K562 (cell line): Measurements from ENCODE around the gene VAMP4. TPM values are rescaled to one million over a fixed set of nuclear protein-coding genes. Genes with fewer than 3 reads are reported as not detected.

Experiments used
- ATAC-seq: fragments of 200-7000 bp; cut with Tn5 transposase; 3 replicates; pipeline ENCODE4 v1.9.1; 2020; ENCODE audit warnings: moderate library complexity
- BruUV-seq: library from RNA; stranded (reverse); fragments of 400-500 nt; replicated peaks from 2 replicates; lab custom pipeline; 2021; lab: Mats Ljungman, UMichigan
- CTCF ChIA-PET: fragments of 300-600 bp; formaldehyde crosslinking; extraction: SDS; loops from one replicate; lab custom pipeline; 2021; ENCODE audit warnings: low intra/inter-chr PET ratio; lab: Yijun Ruan, JAX
- POLR2A ChIA-PET: fragments of 300-600, 350-650 bp; sonication (Branson Sonifier 250); formaldehyde crosslinking; extraction: SDS; loops from one replicate; lab custom pipeline; 2021; ENCODE audit warnings: antibody characterized with exemption, inconsistent platforms; lab: Yijun Ruan, JAX
- DNase-seq, 4 experiments: peaks; one replicate each; pipeline versions ENCODE4 v3.0.0 to v3.0.0-alpha.2; 2011 to 2018; ENCODE audit warnings: low spot score in 3 of 4, mixed read lengths in 3 of 4; ENCODE audit errors: extremely low read depth in 1 of 4
- FAIRE-seq: peaks from 2 replicates; lab custom pipeline; 2011; peaks lifted over from hg19 to GRCh38; lab: Jason Lieb, UNC
- H2AFZ ChIP-seq: 2 replicates; pipeline ENCODE4 v1.6.0; 2011; ENCODE audit warnings: low read depth, low read length, control low read depth, inconsistent platforms
- H3K27ac ChIP-seq: fragments of 200-600 bp; 3 replicates; pipeline ENCODE4 v1.8.0; 2011; ENCODE audit warnings: low read depth, mild to moderate bottlenecking, control low read depth, inconsistent platforms, low read length, moderate library complexity, mixed read lengths; ENCODE audit errors: extremely low read depth
- H3K27me3 ChIP-seq, 2 experiments: fragments of 300-600 bp in 1 of 2; 2 replicates in 1 of 2; 3 replicates in 1 of 2; pipeline versions ENCODE4 v1.6.0 to v1.8.0; 2011; ENCODE audit warnings: inconsistent platforms in 2 of 2, low read length in 2 of 2, mild to moderate bottlenecking in 1 of 2, mixed read lengths in 1 of 2, moderate library complexity in 1 of 2; ENCODE audit not compliant: control insufficient read depth in 2 of 2, insufficient read depth in 2 of 2
- H3K36me3 ChIP-seq: fragments of 300-600 bp; 3 replicates; pipeline ENCODE4 v1.8.0; 2011; ENCODE audit warnings: mild to moderate bottlenecking, low read length, inconsistent platforms; ENCODE audit not compliant: control insufficient read depth, insufficient read depth
- H3K4me1 ChIP-seq, 2 experiments: fragments of 200-600 bp in 1 of 2; replicated peaks in 1 of 2; 2 replicates in 1 of 2; 3 replicates in 1 of 2; pipeline versions ENCODE4 v1.5.1 to v1.8.0; 2011; ENCODE audit warnings: inconsistent platforms in 2 of 2, low read length in 2 of 2, mild to moderate bottlenecking in 1 of 2, mixed read lengths in 1 of 2, moderate library complexity in 1 of 2; ENCODE audit not compliant: control insufficient read depth in 2 of 2, insufficient read depth in 2 of 2
- H3K4me2 ChIP-seq: 2 replicates; pipeline ENCODE4 v1.6.1; 2011; ENCODE audit warnings: low read length, control low read depth, inconsistent platforms, mixed read lengths; ENCODE audit not compliant: insufficient read depth
- H3K4me3 ChIP-seq: fragments of 200-600 bp; sonication (generic), shearing (Covaris generic); 2 replicates; pipeline ENCODE4 v1.5.1; 2016; ENCODE audit warnings: control low read depth, inconsistent platforms
- H3K79me2 ChIP-seq: fragments of 200-600 bp; 3 replicates; pipeline ENCODE4 v1.8.0; 2011; ENCODE audit warnings: low read length, inconsistent platforms; ENCODE audit not compliant: control insufficient read depth, insufficient read depth
- H3K9ac ChIP-seq, 2 experiments: 2 replicates each; pipeline versions ENCODE4 v1.6.0 to v1.6.1; 2011; ENCODE audit warnings: low read depth in 2 of 2, low read length in 2 of 2, control low read depth in 1 of 2, inconsistent platforms in 1 of 2, mild to moderate bottlenecking in 1 of 2, mixed read lengths in 1 of 2; ENCODE audit not compliant: insufficient read depth in 1 of 2
- H3K9me1 ChIP-seq: one replicate; pipeline ENCODE4 v1.6.0; 2011; ENCODE audit warnings: inconsistent platforms, mild to moderate bottlenecking, low read length, moderate library complexity; ENCODE audit not compliant: control insufficient read depth, insufficient read depth
- H3K9me3 ChIP-seq: replicated peaks from 2 replicates; pipeline ENCODE4 v1.5.1; 2011; ENCODE audit warnings: low read depth, low read length, inconsistent platforms; ENCODE audit not compliant: control insufficient read depth, insufficient read depth
- H4K20me1 ChIP-seq: replicated peaks from 2 replicates; pipeline ENCODE4 v1.6.1; 2011; ENCODE audit warnings: low read length, inconsistent platforms, mixed read lengths; ENCODE audit not compliant: control insufficient read depth, insufficient read depth
- HDAC1 ChIP-seq, 2 experiments: fragments of 450-650 bp; IDR thresholded peaks; 2 replicates each; pipeline ENCODE4 v1.6.1; 2016 to 2017; ENCODE audit warnings: inconsistent platforms in 1 of 2, mild to moderate bottlenecking in 1 of 2, moderate library complexity in 1 of 2
- WGBS: fragments of 100-300 bp; shearing (Covaris generic); methylation state at CpG from one replicate; pipeline ENCODE4 v1.1.6; 2016; ENCODE audit warnings: low coverage, mixed read lengths; ENCODE audit not compliant: insufficient coverage; ENCODE audit errors: missing lambda C conversion rate; 5-methylcytosine and 5-hydroxymethylcytosine counted together
- in situ Hi-C: fragments of 300-500 bp; cut with MboI; formaldehyde crosslinking; loops from 4 replicates; pipeline ENCODE4 v1.15.0; 2018; ENCODE audit warnings: inconsistent platforms, mixed read lengths
- intact Hi-C: fragments of 100-400 bp; cut with micrococcal nuclease; formaldehyde crosslinking; loops from 2 replicates; pipeline ENCODE4 v1.14.2; 2022
- polyA plus RNA-seq, 8 experiments: library from polyadenylated mRNA; depleted of rRNA in 4 of 8; stranded (reverse) in 5 of 8; unstranded in 3 of 8; fragments of >200 nt; fragmentation: Nextera tagmentation in 2 of 8; fragmentation: Illumina TruSeq in 1 of 8; extraction: Ambion mirVana in 2 of 8; extraction: Trizol in 1 of 8; gene quantifications; 2 replicates each; pipeline versions ENCODE4 v1.2.1 to v1.2.3, GENCODE V29; 2011 to 2014; ENCODE audit warnings: inconsistent platforms in 1 of 8, missing spikeins in 1 of 8
- total RNA-seq, 7 experiments: library from RNA; depleted of rRNA in 6 of 7; stranded (reverse); fragments of >200 nt in 6 of 7; fragmentation: Illumina TruSeq in 2 of 7; extraction: Trizol in 2 of 7; gene quantifications; 2 replicates each; pipeline versions ENCODE4 v1.2.1 to v1.2.3, GENCODE V29; 2011 to 2021; ENCODE audit warnings: low replicate concordance in 1 of 7
- TF ChIP-seq, protein P1 (sequence below): IDR thresholded peaks from 3 replicates; pipeline ENCODE4 v1.6.1; 2011; ENCODE audit warnings: borderline replicate concordance, mild to moderate bottlenecking, moderate library complexity; ENCODE audit not compliant: insufficient read length; ENCODE audit errors: extremely low read depth

The VAMP4 gene
- total and polyA plus RNA-seq, 9 of the 15 experiments (the other 6 are each of a cell fraction or from before 2014, with no cell fraction given) = 3.3 to 21.4 (median 11.9) TPM

DNA sequence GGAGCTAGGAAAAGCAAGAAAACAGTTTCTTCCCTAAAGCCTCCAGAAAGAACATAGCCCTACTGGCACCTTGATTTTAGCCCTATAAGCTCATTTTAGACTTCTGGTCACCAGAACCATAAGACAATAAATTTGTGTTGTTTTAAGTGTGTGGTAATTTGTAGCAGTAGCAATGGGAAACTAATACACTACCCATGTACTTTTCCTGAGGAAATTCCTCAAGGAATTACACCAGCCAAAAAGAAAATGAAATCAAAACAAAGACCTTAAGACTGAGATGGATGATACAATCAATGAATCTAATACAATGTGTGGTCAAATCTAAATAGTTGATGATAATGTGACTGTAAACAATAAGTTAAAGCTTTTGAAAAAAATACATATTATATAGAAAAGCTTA, 11.8 kb downstream of the VAMP4 start (continued):
- TF ChIP-seq, protein P1, sequence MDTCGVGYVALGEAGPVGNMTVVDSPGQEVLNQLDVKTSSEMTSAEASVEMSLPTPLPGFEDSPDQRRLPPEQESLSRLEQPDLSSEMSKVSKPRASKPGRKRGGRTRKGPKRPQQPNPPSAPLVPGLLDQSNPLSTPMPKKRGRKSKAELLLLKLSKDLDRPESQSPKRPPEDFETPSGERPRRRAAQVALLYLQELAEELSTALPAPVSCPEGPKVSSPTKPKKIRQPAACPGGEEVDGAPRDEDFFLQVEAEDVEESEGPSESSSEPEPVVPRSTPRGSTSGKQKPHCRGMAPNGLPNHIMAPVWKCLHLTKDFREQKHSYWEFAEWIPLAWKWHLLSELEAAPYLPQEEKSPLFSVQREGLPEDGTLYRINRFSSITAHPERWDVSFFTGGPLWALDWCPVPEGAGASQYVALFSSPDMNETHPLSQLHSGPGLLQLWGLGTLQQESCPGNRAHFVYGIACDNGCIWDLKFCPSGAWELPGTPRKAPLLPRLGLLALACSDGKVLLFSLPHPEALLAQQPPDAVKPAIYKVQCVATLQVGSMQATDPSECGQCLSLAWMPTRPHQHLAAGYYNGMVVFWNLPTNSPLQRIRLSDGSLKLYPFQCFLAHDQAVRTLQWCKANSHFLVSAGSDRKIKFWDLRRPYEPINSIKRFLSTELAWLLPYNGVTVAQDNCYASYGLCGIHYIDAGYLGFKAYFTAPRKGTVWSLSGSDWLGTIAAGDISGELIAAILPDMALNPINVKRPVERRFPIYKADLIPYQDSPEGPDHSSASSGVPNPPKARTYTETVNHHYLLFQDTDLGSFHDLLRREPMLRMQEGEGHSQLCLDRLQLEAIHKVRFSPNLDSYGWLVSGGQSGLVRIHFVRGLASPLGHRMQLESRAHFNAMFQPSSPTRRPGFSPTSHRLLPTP = no peak
- TF ChIP-seq, all 486 proteins: peak for 0

DNA sequence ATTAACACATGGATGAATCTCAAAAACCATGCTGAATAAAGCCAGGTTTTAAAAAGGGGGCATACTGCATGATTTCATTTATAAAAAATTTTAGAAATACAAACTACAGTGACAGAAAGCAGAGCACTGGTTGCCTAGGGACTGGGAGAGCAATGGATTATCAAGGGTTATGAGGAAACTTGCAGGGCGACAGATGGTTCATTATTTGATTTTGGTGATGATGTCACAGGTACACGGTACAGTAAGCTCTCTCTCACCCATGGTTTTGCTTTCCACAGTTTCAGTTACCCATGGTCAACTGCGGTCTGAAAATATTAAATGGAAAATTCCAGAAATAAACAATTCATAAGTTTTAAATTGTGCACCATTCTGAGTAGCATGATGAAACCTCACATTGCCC, 14.1 kb downstream of the VAMP4 start:
- TF ChIP-seq HDAC1 (IDR thresholded peaks at IDR 0.05) = no peak
- ChIA-PET CTCF (interaction anchor here (0.6 kb wide), 1 partner anchor 40 kb away, joined by 4 read pairs; no protein-coding TSS in a partner anchor), POLR2A (no interaction called here)
- no TSS peak for BruUV-seq
- no peaks in the 10 kb centered on the region for H4K20me1 ChIP-seq
- H3K79me2 ChIP-seq = no peaks in the 10 kb centered on the region
- H3K9ac ChIP-seq = no peak overlapping the region
- FAIRE-seq = no peak
- H3K27me3 ChIP-seq = no peaks in the 10 kb centered on the region
- no peaks in the 10 kb centered on the region; the same call in 1 of the 2 replicates for H3K9me3 ChIP-seq
- intact Hi-C loops (no loop called here), in situ Hi-C loops (no loop called here)
- no peaks in the 10 kb centered on the region for H3K9me1 ChIP-seq
- no peak overlapping the region for H2AFZ ChIP-seq
- H3K36me3 ChIP-seq = peaks cover 16% of the 10 kb centered on the region; the same call in 2 of the 3 replicates
- H3K27ac ChIP-seq = no peak overlapping the region
- DNase-seq = no peak
- H3K4me2 ChIP-seq = no peak overlapping the region
- ATAC-seq = no peak
- no peak overlapping the region for H3K4me3 ChIP-seq
- no peaks in the 10 kb centered on the region for H3K4me1 ChIP-seq
- WGBS = 80% methylated on average over 3 of the region's 3 CpGs
